ENCODE measurements around the gene NAA25.
"Not testable (repeated sequence)": the region's sequence is repeated elsewhere in the genome, so short reads cannot be mapped to it uniquely, and the experiment has no call there.

Gene NAA25

DNA sequence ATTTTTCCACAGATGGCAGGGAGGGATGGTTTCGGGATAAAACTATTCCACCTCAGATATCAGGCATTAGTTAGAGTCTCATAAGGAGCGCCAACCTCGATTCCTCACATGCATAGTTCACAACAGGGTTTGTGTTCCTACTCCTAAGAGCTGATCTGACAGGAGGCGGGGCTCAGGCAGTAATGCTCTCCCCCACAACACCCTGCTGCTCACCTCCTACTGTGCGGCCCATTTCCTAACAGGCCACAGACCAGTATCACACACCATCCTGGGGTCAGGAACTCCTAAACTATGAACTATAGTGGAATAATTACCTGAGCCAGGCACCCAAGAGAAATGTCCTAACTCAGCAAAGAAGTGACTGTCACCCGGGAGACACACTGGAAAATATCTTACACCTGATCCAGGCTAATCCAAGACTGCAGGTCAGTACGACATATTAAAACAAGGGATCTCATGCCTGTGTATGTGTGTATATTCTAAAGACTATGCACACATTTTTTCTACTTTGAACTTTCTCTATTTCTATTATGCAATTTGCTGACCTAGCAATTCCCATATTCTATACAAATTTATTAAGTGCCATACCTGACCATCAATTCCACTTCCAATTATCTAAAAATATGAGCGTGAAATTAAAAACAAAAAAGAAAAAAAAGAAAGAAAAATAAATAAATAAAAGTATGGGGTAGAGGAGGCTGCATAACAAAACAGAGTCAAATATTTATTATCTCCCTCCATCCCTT, 4.7 kb downstream of the NAA25 start:
- H3K27ac ChIP-seq = no peak overlapping the region
- H3K4me2 ChIP-seq = no peak overlapping the region
- H3K9ac ChIP-seq = no peak overlapping the region
- H3K36me3 ChIP-seq = peaks cover 78% of the 10 kb centered on the region
- no peak for TF ChIP-seq Cebpa-rat (IDR thresholded peaks at IDR 0.05)
- H3K4me3 ChIP-seq = no peak overlapping the region
- H3K27me3 ChIP-seq = no peaks in the 10 kb centered on the region
- peaks cover 95% of the 10 kb centered on the region for H4K20me1 ChIP-seq
- no peaks in the 10 kb centered on the region for H3K9me3 ChIP-seq
- H3K4me1 ChIP-seq = peaks cover 34% of the 10 kb centered on the region

DNA sequence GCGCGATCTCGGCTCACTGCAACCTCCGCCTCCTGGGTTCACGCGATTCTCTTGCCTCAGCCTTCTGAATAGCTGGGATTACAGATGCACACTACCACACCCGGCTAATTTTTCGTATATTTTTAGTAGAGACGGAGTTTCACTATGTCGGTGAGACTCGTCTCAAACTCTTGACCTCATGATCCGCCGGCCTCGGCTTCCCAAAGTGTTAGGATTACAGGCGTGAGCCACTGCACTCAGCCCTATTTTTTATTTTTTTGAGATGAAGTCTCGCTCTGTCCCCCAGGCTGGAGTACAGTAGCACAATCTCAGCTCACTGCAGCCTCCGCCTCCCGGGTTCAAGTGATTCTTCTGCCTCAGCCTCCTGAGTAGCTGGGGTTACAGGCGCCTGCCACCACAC, 5.8 kb downstream of the NAA25 start:
- peaks cover 100% of the 10 kb centered on the region for H4K20me1 ChIP-seq
- not testable (repeated sequence) for H3K4me2 ChIP-seq, H3K27me3 ChIP-seq, H3K4me3 ChIP-seq, H3K27ac ChIP-seq, H3K9me3 ChIP-seq, H3K9ac ChIP-seq
- H3K36me3 ChIP-seq = peaks cover 89% of the 10 kb centered on the region
- peaks cover 34% of the 10 kb centered on the region for H3K4me1 ChIP-seq

DNA sequence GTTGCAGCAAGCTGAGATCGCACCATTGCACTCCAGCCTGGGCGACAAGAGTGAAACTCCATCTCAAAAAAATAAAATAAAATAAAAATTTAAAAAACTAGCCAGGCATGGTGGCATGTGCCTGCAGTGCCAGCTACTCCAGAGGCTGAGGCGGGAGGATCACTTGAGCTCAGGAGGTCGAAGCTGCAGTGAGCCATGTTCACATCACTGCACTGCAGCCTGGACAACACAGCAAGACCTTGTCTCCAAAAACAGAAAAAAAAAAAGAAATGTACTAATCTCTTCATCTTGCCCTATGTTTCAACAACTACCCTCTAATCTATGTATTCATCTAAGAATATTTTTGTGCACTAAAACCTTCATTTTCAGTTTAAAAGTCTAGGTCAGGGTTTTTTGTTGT, 6.5 kb downstream of the NAA25 start:
- Histone ChIP-seq H4K20me1 (peaks cover 100% of the 10 kb centered on the region), H3K4me2 (no peak overlapping the region), H3K9me3 (no peaks in the 10 kb centered on the region), H3K9ac (no peak overlapping the region), H3K27me3 (no peaks in the 10 kb centered on the region), H3K36me3 (peaks cover 96% of the 10 kb centered on the region), H3K27ac (no peak overlapping the region), H3K4me1 (peaks cover 29% of the 10 kb centered on the region), H3K4me3 (no peak overlapping the region)
- TF ChIP-seq Cebpa-rat (IDR thresholded peaks at IDR 0.05) = no peak

DNA sequence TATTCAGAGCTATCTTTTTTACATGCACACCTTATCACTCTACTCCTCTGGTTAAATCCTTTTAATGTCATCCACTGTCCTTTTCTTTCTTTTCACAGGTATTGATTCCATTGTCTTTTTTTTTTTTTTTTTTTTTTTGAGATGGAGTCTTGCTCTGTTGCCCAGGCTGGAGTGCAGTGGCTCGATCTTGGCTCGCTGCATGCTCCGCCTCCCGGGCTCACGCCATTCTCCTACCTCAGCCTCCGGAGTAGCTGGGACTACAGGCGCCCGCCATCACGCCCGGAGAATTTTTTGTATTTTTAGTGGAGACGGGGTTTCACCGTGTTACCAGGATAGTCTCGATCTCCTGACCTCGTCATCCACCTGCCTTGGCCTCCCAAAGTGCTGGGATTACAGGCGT, 8.1 kb downstream of the NAA25 start:
- not testable (repeated sequence) for H3K4me2 ChIP-seq, H3K27ac ChIP-seq, H3K9me3 ChIP-seq, H3K27me3 ChIP-seq, H3K4me3 ChIP-seq, H3K9ac ChIP-seq
- Histone ChIP-seq H3K4me1 (peaks cover 12% of the 10 kb centered on the region; the same call in 1 of the 2 replicates), H4K20me1 (peaks cover 100% of the 10 kb centered on the region), H3K36me3 (peaks cover 98% of the 10 kb centered on the region)

DNA sequence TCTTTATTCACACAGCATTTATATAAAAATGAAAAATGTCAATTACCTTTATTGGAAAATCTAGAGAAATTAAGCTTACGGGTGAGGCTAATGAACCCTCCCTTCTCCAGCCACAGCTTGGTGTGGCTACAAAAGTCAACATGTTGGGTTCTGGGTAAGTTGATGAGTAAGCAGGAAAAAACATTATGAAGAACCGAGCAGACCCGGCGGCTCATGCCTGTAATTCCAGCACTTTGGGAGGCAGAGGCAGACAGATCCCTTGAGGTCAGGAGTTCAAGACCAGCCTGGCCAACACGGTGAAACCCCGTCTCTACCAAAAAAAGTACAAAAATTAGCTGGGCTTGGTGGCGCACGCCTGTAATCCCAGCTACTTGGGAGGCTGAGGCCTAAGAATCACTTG, 10.9 kb downstream of the NAA25 start:
- peaks cover 98% of the 10 kb centered on the region for H3K36me3 ChIP-seq
- no peak overlapping the region for H3K4me2 ChIP-seq
- no peak for TF ChIP-seq Cebpa-rat (IDR thresholded peaks at IDR 0.05)
- H3K9me3 ChIP-seq = no peaks in the 10 kb centered on the region
- no peaks in the 10 kb centered on the region for H3K4me1 ChIP-seq
- no peaks in the 10 kb centered on the region for H3K27me3 ChIP-seq
- H3K9ac ChIP-seq = no peak overlapping the region
- no peak overlapping the region for H3K4me3 ChIP-seq
- no peak overlapping the region for H3K27ac ChIP-seq
- H4K20me1 ChIP-seq = peaks cover 100% of the 10 kb centered on the region

DNA sequence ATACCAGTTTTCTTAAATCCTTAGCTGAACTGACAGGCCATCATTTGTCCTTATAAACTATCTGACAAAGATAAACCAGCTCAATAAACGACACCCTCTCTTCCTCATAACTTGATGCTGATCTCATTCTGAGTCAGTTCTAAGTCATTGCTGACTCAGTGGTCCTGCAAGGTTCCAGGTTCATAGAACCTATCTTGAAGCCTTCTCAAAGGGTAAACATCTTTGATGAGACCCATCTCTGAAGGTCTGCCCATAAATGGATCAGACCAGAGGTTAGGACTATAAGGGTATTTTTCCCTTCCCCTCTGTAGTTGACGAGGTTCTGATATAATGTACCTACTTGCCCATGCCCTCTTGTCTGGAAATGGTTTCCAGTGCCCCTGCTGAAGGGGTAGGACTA, 11.9 kb downstream of the NAA25 start:
- Histone ChIP-seq H3K4me3 (no peak overlapping the region), H3K4me2 (no peak overlapping the region), H3K9me3 (no peaks in the 10 kb centered on the region), H3K36me3 (peaks cover 98% of the 10 kb centered on the region), H3K27ac (no peak overlapping the region), H3K27me3 (no peaks in the 10 kb centered on the region), H3K9ac (no peak overlapping the region), H4K20me1 (peaks cover 100% of the 10 kb centered on the region), H3K4me1 (no peaks in the 10 kb centered on the region)
- no peak for TF ChIP-seq Cebpa-rat (IDR thresholded peaks at IDR 0.05)

DNA sequence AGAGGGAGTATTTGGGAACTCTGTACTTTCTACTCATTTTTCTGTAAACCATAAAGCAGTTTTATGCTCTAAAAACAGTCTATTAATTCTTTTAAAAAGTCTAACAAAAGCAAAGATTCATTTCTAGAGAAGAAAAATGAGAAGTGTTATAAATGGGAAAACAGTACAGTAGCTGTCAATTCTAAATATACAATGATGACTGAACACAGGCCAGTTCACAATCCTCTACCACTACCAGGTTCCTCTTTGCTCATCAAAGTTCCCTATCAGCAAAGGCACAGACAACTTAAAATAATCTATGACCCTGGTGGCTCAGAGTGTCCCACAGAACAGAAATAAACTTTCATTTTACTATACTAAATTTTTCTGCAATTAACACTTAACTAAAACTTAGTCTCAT, 12.5 kb downstream of the NAA25 start:
- Histone ChIP-seq H3K4me1 (no peaks in the 10 kb centered on the region), H3K27me3 (no peaks in the 10 kb centered on the region), H3K36me3 (peaks cover 98% of the 10 kb centered on the region), H4K20me1 (peaks cover 100% of the 10 kb centered on the region), H3K9me3 (no peaks in the 10 kb centered on the region), H3K9ac (no peak overlapping the region), H3K27ac (no peak overlapping the region), H3K4me3 (no peak overlapping the region), H3K4me2 (no peak overlapping the region)
- no peak for TF ChIP-seq Cebpa-rat (IDR thresholded peaks at IDR 0.05)

DNA sequence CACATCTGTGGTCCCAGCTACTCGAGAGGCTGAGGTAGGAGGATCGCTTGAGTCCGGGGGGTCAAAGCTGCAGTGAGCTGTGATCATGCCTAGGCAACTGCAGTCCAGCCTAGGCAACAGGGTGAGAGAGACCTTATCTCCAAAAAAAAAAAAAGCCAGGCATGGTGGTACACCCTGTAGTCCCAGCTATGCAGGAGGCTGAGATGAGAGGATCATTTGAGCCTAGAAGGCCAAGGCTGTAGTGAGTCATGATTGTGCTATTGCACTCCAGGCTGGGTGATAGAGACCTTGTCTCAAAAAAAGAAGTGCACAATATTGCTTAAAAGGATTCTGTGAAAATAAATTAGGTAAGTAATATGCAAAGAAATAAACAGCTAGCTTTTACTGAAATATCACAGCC, 17.0 kb downstream of the NAA25 start:
- peaks cover 98% of the 10 kb centered on the region for H4K20me1 ChIP-seq
- peaks cover 98% of the 10 kb centered on the region for H3K36me3 ChIP-seq
- H3K9ac ChIP-seq = no peak overlapping the region
- H3K4me1 ChIP-seq = no peaks in the 10 kb centered on the region
- H3K4me2 ChIP-seq = no peak overlapping the region
- no peak overlapping the region for H3K27ac ChIP-seq
- TF ChIP-seq Cebpa-rat (IDR thresholded peaks at IDR 0.05) = no peak
- no peaks in the 10 kb centered on the region for H3K27me3 ChIP-seq
- no peaks in the 10 kb centered on the region for H3K9me3 ChIP-seq
- no peak overlapping the region for H3K4me3 ChIP-seq

DNA sequence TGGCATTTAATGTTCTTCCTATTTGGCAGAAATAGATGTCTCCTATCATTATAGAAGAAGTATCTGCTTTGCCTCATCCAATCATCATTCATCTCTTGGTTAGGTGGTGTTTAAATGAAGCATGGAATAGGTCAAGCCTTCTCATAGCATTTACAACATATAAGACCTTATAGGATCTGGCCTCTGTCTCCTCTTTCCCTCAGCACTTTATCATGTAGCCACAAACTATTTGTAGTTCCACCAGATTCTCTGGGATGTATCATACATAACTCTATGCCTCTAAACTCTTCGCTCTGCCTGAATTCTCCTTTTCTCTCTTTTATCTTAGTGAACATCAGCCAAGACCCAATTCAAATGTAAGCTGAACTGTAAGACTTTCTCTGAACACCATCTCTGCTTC, 20.7 kb downstream of the NAA25 start:
- no peak overlapping the region for H3K4me3 ChIP-seq
- peaks cover 97% of the 10 kb centered on the region for H4K20me1 ChIP-seq
- no peaks in the 10 kb centered on the region for H3K4me1 ChIP-seq
- peaks cover 99% of the 10 kb centered on the region for H3K36me3 ChIP-seq
- H3K4me2 ChIP-seq = no peak overlapping the region
- no peak for TF ChIP-seq Cebpa-rat (IDR thresholded peaks at IDR 0.05)
- no peaks in the 10 kb centered on the region for H3K27me3 ChIP-seq
- no peak overlapping the region for H3K9ac ChIP-seq
- no peak overlapping the region for H3K27ac ChIP-seq
- no peaks in the 10 kb centered on the region for H3K9me3 ChIP-seq

DNA sequence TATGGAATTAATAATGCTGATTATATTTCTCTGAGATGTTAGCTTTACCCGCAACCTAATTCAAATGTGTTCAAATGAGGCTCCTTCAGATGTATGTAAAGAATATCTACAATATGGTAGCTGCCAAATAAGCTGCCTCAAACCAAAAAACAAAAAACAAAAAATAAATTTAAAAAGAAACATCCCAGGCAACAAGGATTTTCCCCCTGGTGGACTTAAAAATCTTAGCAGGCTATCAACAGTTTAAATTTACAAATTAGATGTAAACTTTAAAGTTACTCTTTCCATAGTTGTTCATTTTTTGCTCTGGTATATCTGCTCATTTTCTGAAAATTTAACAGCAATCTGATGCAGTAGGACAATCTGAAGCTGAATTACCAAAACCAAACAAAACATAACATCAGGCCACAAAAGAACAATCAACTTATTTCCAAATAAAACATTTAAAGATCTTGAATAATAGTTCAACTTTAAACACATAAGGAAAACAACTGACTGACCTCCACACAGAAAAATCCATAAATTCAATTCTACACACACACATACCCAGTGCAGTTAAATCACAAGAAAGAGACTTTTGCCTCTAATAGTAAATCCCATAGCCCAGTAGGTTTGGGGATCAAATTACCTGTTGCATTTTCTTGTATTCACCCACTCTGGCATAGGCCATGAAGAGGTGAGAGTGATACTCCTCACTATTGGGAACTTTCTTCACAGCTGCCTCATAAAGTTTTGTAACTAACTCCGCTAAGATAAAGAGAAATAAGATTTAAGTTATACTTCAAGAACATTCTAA, 21.3 kb downstream of the NAA25 start:
- Histone ChIP-seq H3K4me2 (no peak overlapping the region), H4K20me1 (peaks cover 94% of the 10 kb centered on the region), H3K36me3 (peaks cover 97% of the 10 kb centered on the region), H3K9me3 (no peaks in the 10 kb centered on the region), H3K27ac (no peak overlapping the region), H3K9ac (no peak overlapping the region), H3K4me1 (no peaks in the 10 kb centered on the region), H3K4me3 (no peak overlapping the region), H3K27me3 (no peaks in the 10 kb centered on the region)
- TF ChIP-seq Cebpa-rat (IDR thresholded peaks at IDR 0.05) = no peak

All from BLaER1 (cell line).